GM12873 (cell line): ENCODE results near the gene ELP1.

Source experiments
- CTCF ChIP-seq: IDR thresholded peaks from 2 replicates; pipeline ENCODE4 v1.5.1; 2012; ENCODE audit warnings: low read depth, mild to moderate bottlenecking, moderate library complexity, low read length, control low read depth; ENCODE audit not compliant: insufficient read depth; ENCODE audit errors: missing control alignments

ELP1 gene

DNA sequence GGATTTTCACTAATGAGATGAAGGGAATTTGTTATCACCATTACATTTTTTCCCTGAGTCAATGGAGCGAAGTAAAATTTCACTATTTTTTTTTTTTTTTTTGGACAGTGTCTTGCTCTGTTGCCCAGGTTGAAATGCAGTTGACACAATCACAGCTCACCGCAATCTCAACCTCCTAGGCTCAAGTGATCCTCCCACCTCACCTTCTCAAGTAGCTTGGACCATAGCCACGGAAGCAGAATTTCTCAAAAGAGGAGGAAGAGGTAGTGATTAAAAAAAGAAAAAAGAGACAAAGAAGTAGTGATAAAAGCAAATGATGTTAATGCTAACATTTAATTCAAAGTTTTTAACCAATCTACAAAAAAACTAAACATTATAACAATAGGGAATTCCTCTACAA, 29.8 kb downstream of the ELP1 start:
- no peak for TF ChIP-seq CTCF

- no peak for TF ChIP-seq CTCF
Observed at GRCh38 chr9:108903420-108904103, 30.4 kb downstream of the ELP1 start.

GRCh38 chr9:108900176-108900575, 33.7 kb downstream of the ELP1 start:
- no peak for TF ChIP-seq CTCF

DNA sequence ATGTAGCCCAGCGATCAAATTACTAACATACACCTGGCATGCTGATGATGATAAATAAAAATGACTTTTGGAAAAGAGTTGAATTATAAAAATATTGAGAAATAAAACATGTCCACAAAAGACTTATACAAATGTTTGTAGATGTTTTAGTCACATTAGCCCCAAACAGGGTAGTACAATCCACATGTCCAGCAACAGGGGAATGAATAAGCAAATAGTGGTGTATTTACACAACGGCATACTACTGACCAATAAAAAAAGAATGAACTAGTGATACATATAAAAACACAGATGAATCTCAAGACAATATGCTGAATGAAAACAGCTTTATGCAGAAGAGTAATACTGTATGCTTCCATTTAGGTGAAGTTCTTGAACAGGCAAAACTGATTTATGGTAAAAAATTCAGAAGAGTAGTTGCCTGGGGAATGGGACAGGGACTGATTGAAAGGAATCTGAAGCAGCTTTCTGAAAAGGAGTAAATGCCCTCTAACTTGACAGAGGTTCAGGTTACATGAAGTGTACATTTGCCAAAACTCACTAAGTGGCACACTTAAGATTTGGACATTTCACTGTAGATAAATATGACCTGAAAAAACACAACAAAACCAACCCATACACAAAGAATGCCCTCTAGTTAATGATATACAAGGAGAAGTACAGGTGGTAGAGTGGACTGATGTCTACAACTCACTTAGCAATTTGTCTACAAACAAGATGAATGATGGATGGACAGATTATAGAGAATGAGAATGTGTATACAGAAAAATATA, 36.4 kb downstream of the ELP1 start:
- no peak for TF ChIP-seq CTCF

DNA sequence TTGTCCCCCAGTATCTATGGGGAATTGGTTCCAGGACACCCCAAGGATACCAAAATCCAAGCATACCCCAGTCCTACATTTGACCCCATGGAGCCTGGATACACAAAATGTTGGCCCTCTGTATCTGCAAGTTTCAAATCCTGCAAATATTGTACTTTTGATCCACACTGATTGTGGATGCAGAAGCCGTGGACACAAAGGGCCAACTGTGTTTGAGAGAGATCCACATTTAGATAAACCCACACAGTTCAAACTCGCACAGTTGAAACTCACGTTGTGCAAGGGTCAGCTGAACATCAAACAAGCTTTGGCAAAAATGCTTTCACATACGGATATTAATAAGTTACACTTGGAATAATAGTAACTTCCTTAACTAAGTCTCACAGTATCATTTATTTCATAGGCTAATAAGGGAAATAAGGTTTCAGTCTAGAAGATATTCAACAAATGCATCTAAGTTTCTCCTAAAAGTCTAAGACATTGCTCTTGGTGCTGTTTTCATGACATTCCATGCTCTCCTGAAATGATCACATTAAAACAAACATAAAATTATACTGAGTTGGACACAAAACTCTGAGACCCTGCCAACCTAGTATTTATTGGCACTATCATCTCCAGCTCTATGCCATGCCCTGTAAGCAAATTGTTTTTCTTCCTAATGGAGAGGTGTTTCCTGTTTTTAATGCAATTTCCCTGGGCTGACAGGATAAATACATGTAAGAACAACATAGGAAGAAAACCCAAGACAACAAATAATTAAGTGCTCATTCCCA, 39.5 kb downstream of the ELP1 start:
- TF ChIP-seq CTCF, result no peak

- peak; percentile 21 for TF ChIP-seq CTCF
Observed at GRCh38 chr9:108889649-108890067, 44.3 kb downstream of the ELP1 start.
